Measurements from ENCODE around the gene A1CF. TPM values are rescaled to one million over a fixed set of nuclear protein-coding genes. Genes with fewer than 3 reads are reported as not detected.
"Not testable (repeated sequence)": the region's sequence is repeated elsewhere in the genome, so short reads cannot be mapped to it uniquely, and the experiment has no call there.

The A1CF gene
- polyA plus RNA-seq, 3 donors = 5.8 to 8.2 (median 6.4) TPM

GRCh38 chr10:50788951-50789945 lies 96.2 kb downstream of the A1CF start:
- no peak for DNase-seq (ENCODE audit: low read depth in 3 of 3, low spot score in 2 of 3)

GRCh38 chr10:50787962-50788361 lies 97.5 kb downstream of the A1CF start:
- not testable (repeated sequence) for DNase-seq (ENCODE audit: low read depth in 3 of 3, low spot score in 2 of 3)

- not testable (repeated sequence) for DNase-seq (ENCODE audit: low read depth in 3 of 3, low spot score in 2 of 3)
These were observed 103.4 kb downstream of the A1CF start for GRCh38 chr10:50782017-50782416.

- not testable (repeated sequence) for DNase-seq (ENCODE audit: low read depth in 3 of 3, low spot score in 2 of 3)
These were observed 105.4 kb downstream of the A1CF start for GRCh38 chr10:50780036-50780435.

GRCh38 chr10:50774868-50775267 lies 110.6 kb downstream of the A1CF start:
- DNase-seq (ENCODE audit: low read depth in 3 of 3, low spot score in 2 of 3) = not testable (repeated sequence)

GRCh38 chr10:50772042-50772441 lies 113.4 kb downstream of the A1CF start:
- not testable (repeated sequence) for DNase-seq (ENCODE audit: low read depth in 3 of 3, low spot score in 2 of 3)

- not testable (repeated sequence) for DNase-seq (ENCODE audit: low read depth in 3 of 3, low spot score in 2 of 3)
These were observed 118.5 kb downstream of the A1CF start for GRCh38 chr10:50766774-50767513.

Other genes starting within 250 kb of the A1CF start
- gene ASAH2B, start 145.7 kb downstream of the A1CF start, polyA plus RNA-seq (ENCODE audit: insufficient read length in 3 of 3) = 10 to 100 TPM; 10.1 to 17.6 (median 14.3) TPM
- 10 to 100 TPM; 12.9 to 15.4 (median 13.7) TPM for gene PRKG1, start 188.9 kb upstream of the A1CF start, polyA plus RNA-seq (ENCODE audit: insufficient read length in 3 of 3)